Esophagus muscularis mucosa (tissue), 4 donors: Measurements from ENCODE around the gene FAM174B. TPM values are rescaled to one million over a fixed set of nuclear protein-coding genes. Genes with fewer than 3 reads are reported as not detected.

Experiments
- DNase-seq: peaks from one replicate; pipeline ENCODE4 v3.0.0-alpha.2; 2017; ENCODE audit errors: extremely low spot score
- H3K27ac ChIP-seq, 4 donors: fragments of 200-600 bp; sonication (generic); replicated peaks in 1 of 4; 1 replicate in 3 of 4; 2 replicates in 1 of 4; pipeline ENCODE4 v1.5.1; 2016 to 2019; ENCODE audit warnings: mild to moderate bottlenecking in 1 of 4
- H3K27me3 ChIP-seq, 4 donors: fragments of 200-600 bp; sonication (generic); one replicate each; pipeline versions ENCODE4 v1.5.1 to v1.6.0; 2016 to 2019
- H3K36me3 ChIP-seq, 4 donors: fragments of 200-600 bp; sonication (generic); one replicate each; pipeline ENCODE4 v1.5.1; 2016 to 2019
- H3K4me1 ChIP-seq, 4 donors: fragments of 200-600 bp; sonication (generic); one replicate each; pipeline ENCODE4 v1.5.1; 2016 to 2019
- H3K4me3 ChIP-seq, 4 donors: fragments of 200-600 bp; sonication (generic); 1 replicate in 2 of 4; 2 replicates in 2 of 4; pipeline ENCODE4 v1.5.1; 2016 to 2019; ENCODE audit warnings: mild to moderate bottlenecking in 4 of 4, moderate library complexity in 1 of 4
- H3K9me3 ChIP-seq, 4 donors: fragments of 200-600 bp; sonication (generic); 1 replicate in 3 of 4; 2 replicates in 1 of 4; pipeline ENCODE4 v1.5.1; 2016 to 2019
- CTCF ChIP-seq, 3 experiments: fragments of 200-600 bp in 2 of 3; fragments of 450-650 bp in 1 of 3; sonication (generic) in 2 of 3; IDR thresholded peaks; one replicate each; pipeline ENCODE4 v1.5.1; 2017 to 2019; ENCODE audit warnings: antibody characterized with exemption in 3 of 3, mild to moderate bottlenecking in 2 of 3, moderate library complexity in 1 of 3
- EP300 ChIP-seq: sonication (generic); formaldehyde crosslinking; IDR thresholded peaks from one replicate; pipeline ENCODE4 v1.6.1; 2017; ENCODE audit warnings: antibody characterized with exemption
- POLR2A ChIP-seq: fragments of 450-650 bp; IDR thresholded peaks from one replicate; pipeline ENCODE4 v1.6.1; 2017; ENCODE audit warnings: antibody characterized with exemption, moderate library complexity, mild to moderate bottlenecking, low read depth
- POLR2AphosphoS5 ChIP-seq, 2 donors: sonication (generic); formaldehyde crosslinking; IDR thresholded peaks; one replicate each; pipeline ENCODE4 v1.6.1; 2017; ENCODE audit warnings: antibody characterized with exemption in 2 of 2
- WGBS: methylation state at CpG from one replicate; pipeline ENCODE4 v1.1.5; 2018; 5-methylcytosine and 5-hydroxymethylcytosine counted together
- intact Hi-C: fragments of 100-400 bp; cut with DNase I; formaldehyde crosslinking; loops from one replicate; pipeline ENCODE4 v1.15.1; 2023
- total RNA-seq, 4 donors: library from RNA; depleted of rRNA; stranded (reverse); fragments of >200 nt; gene quantifications; one replicate each; pipeline versions ENCODE4 v1.1.0 to v1.2.1, GENCODE V29; 2016

Gene FAM174B
- total RNA-seq: 10 to 100 TPM in 2 of 4 donors, 1 to 10 TPM in 2; 7.5 to 15.2 (median 9.9) TPM

GRCh38 chr15:92655178-92655995 lies at the start of gene FAM174B:
TSS of gene FAM174B (minus strand) at chr15:92655775.
- no peak for DNase-seq
- H3K4me1 ChIP-seq: peaks cover 30 to 61% (median 50%) of the 10 kb centered on the region in 4 donors
- H3K9me3 ChIP-seq: no peaks in the 10 kb centered on the region
- intact Hi-C loops: no loop called here
- peak within 1 kb of the TSS; percentile 69 to 87 (median 78) for H3K27ac ChIP-seq
- H3K27me3 ChIP-seq: no peaks in the 10 kb centered on the region
- H3K4me3 ChIP-seq: peak within 1 kb of the TSS; percentile 70 to 76 (median 72)
- H3K36me3 ChIP-seq: no peaks in the 10 kb centered on the region
- WGBS: 6% methylated on average over 21 of the region's 100 CpGs
- TF ChIP-seq POLR2AphosphoS5 (IDR thresholded peaks at IDR 0.05): peak; percentile 48 to 60
- no peak for TF ChIP-seq EP300
- TF ChIP-seq CTCF (IDR thresholded peaks at IDR 0.05): peak in 1 of 3 experiments; percentile 7

- DNase-seq: no peak
- Histone ChIP-seq H3K27me3 (no peaks in the 10 kb centered on the region), H3K4me3 (no peak overlapping the region), H3K9me3 (no peaks in the 10 kb centered on the region), H3K36me3 (no peaks in the 10 kb centered on the region), H3K4me1 (no peaks in the 10 kb centered on the region), H3K27ac (no peak overlapping the region)
- TF ChIP-seq CTCF (IDR thresholded peaks at IDR 0.05) (no peak), POLR2AphosphoS5 (IDR thresholded peaks at IDR 0.05) (no peak), POLR2A (no peak), EP300 (no peak)
- WGBS: 82% methylated on average over 5 of the region's 5 CpGs
- intact Hi-C loops: no loop called here
Measured at GRCh38 chr15:92696096-92696495, 40.5 kb upstream of the FAM174B start.

GRCh38 chr15:92693691-92694331 lies 38.2 kb upstream of the FAM174B start:
- WGBS: 72% methylated on average over 5 of the region's 5 CpGs
- DNase-seq: peak; percentile 68
- Histone ChIP-seq H3K4me1 (no peaks in the 10 kb centered on the region), H3K27me3 (no peaks in the 10 kb centered on the region), H3K27ac (no peak overlapping the region), H3K36me3 (no peaks in the 10 kb centered on the region), H3K4me3 (no peak overlapping the region), H3K9me3 (peaks cover 0 to under 1% (median 0%) of the 10 kb centered on the region in 4 donors)
- TF ChIP-seq POLR2AphosphoS5 (IDR thresholded peaks at IDR 0.05) (no peak), POLR2A (no peak), CTCF (IDR thresholded peaks at IDR 0.05) (peak in 1 of 3 experiments; percentile 14), EP300 (no peak)
- intact Hi-C loops: no loop called here

- intact Hi-C loops: no loop called here
- WGBS: 82% methylated on average over 3 of the region's 3 CpGs
- no peak for DNase-seq
- Histone ChIP-seq H3K27ac (no peak overlapping the region), H3K4me1 (no peaks in the 10 kb centered on the region), H3K27me3 (no peaks in the 10 kb centered on the region), H3K36me3 (no peaks in the 10 kb centered on the region), H3K4me3 (no peak overlapping the region), H3K9me3 (peaks cover 0 to 5% (median 0%) of the 10 kb centered on the region in 4 donors)
- TF ChIP-seq POLR2AphosphoS5 (IDR thresholded peaks at IDR 0.05) (no peak), EP300 (no peak), CTCF (IDR thresholded peaks at IDR 0.05) (no peak), POLR2A (no peak)
Measured at GRCh38 chr15:92690395-92690794, 34.8 kb upstream of the FAM174B start.
